Ascending aorta (tissue), 2 donors: ENCODE results near the gene PARK7. TPM values are rescaled to one million over a fixed set of nuclear protein-coding genes. Genes with fewer than 3 reads are reported as not detected.

ENCODE experiments used
- DNase-seq, 2 donors: peaks; one replicate each; pipeline ENCODE4 v3.0.0-alpha.2; 2019; ENCODE audit warnings: low spot score in 2 of 2
- H3K27ac ChIP-seq, 2 donors: fragments of 200-600 bp; sonication (generic); one replicate each; pipeline ENCODE4 v1.5.1; 2016 to 2017; ENCODE audit warnings: mild to moderate bottlenecking in 1 of 2
- H3K27me3 ChIP-seq: fragments of 200-600 bp; sonication (generic); one replicate; pipeline ENCODE4 v1.5.1; 2017
- H3K36me3 ChIP-seq, 2 donors: fragments of 200-600 bp; sonication (generic); one replicate each; pipeline ENCODE4 v1.5.1; 2016
- H3K4me1 ChIP-seq, 2 donors: fragments of 200-600 bp; sonication (generic); one replicate each; pipeline ENCODE4 v1.5.1; 2016 to 2017; ENCODE audit warnings: mild to moderate bottlenecking in 1 of 2
- H3K4me3 ChIP-seq, 2 donors: fragments of 200-600 bp; sonication (generic); one replicate each; pipeline ENCODE4 v1.5.1; 2016 to 2017; ENCODE audit warnings: mild to moderate bottlenecking in 1 of 2
- H3K9me3 ChIP-seq, 2 donors: fragments of 200-600 bp; sonication (generic); one replicate each; pipeline ENCODE4 v1.5.1; 2016
- intact Hi-C: fragments of 100-400 bp; cut with DNase I; formaldehyde crosslinking; loops from one replicate; pipeline ENCODE4 v1.15.1; 2023
- total RNA-seq: library from RNA; depleted of rRNA; stranded (reverse); fragments of >200 nt; gene quantifications from one replicate; pipeline ENCODE4 v1.1.0, GENCODE V29; 2016
- TF ChIP-seq, protein P1 (sequence below), 3 experiments: fragments of 200-600 bp in 2 of 3; fragments of 450-650 bp in 1 of 3; sonication (generic) in 2 of 3; IDR thresholded peaks; one replicate each; pipeline ENCODE4 v1.5.1; 2016 to 2019; ENCODE audit warnings: antibody characterized with exemption in 3 of 3, mild to moderate bottlenecking in 1 of 3, moderate library complexity in 1 of 3

Gene PARK7
- total RNA-seq, 1 donor from 2014 or later, result 103 TPM

- Histone ChIP-seq H3K4me1 (peaks cover 12 to 25% of the 10 kb centered on the region in 2 donors), H3K36me3 (peaks cover 50 to 57% of the 10 kb centered on the region in 2 donors), H3K27me3 (no peaks in the 10 kb centered on the region), H3K4me3 (no peak overlapping the region), H3K9me3 (no peaks in the 10 kb centered on the region), H3K27ac (no peak overlapping the region)
- TF ChIP-seq, protein P1, sequence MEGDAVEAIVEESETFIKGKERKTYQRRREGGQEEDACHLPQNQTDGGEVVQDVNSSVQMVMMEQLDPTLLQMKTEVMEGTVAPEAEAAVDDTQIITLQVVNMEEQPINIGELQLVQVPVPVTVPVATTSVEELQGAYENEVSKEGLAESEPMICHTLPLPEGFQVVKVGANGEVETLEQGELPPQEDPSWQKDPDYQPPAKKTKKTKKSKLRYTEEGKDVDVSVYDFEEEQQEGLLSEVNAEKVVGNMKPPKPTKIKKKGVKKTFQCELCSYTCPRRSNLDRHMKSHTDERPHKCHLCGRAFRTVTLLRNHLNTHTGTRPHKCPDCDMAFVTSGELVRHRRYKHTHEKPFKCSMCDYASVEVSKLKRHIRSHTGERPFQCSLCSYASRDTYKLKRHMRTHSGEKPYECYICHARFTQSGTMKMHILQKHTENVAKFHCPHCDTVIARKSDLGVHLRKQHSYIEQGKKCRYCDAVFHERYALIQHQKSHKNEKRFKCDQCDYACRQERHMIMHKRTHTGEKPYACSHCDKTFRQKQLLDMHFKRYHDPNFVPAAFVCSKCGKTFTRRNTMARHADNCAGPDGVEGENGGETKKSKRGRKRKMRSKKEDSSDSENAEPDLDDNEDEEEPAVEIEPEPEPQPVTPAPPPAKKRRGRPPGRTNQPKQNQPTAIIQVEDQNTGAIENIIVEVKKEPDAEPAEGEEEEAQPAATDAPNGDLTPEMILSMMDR (IDR thresholded peaks at IDR 0.05), result no peak
- no peak for DNase-seq
- intact Hi-C loops, result no loop called here
Measured at GRCh38 chr1:8013399-8013798, 51.9 kb downstream of the PARK7 start.

DNA sequence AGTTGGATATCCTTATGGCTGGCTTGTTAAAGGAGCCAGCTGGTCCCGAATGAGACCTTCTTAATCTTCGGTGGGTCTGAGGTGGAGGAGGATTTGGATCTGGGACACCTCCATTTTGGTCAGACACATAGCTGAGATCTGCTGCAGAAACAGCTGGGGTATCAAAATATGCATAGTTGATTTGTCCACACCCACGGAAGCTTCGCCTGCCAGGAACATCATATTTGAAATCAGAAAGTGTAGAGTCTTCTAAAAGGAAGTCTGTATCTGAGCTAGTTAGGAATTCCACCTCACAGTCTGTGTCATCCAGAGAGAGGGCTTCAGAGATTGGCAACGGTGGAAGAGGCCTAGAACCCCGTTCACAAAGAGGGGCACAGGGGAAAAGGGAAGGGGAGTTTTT is 52.3 kb downstream of the PARK7 start:
- no peak overlapping the region for H3K27ac ChIP-seq
- no peak overlapping the region for H3K4me3 ChIP-seq
- H3K9me3 ChIP-seq, result no peaks in the 10 kb centered on the region
- TF ChIP-seq, protein P1 (IDR thresholded peaks at IDR 0.05), result no peak
- peaks cover 47 to 57% of the 10 kb centered on the region in 2 donors for H3K36me3 ChIP-seq
- intact Hi-C loops, result loop anchor here (2.0 kb wide), 1 partner anchor 335 kb away; no protein-coding TSS in a partner anchor
- H3K27me3 ChIP-seq, result no peaks in the 10 kb centered on the region
- peaks cover 12 to 25% of the 10 kb centered on the region in 2 donors for H3K4me1 ChIP-seq
- DNase-seq, result no peak

- no peaks in the 10 kb centered on the region for H3K9me3 ChIP-seq
- peaks cover 12 to 31% of the 10 kb centered on the region in 2 donors for H3K4me1 ChIP-seq
- peaks cover 41 to 52% of the 10 kb centered on the region in 2 donors for H3K36me3 ChIP-seq
- H3K4me3 ChIP-seq, result no peak overlapping the region
- H3K27me3 ChIP-seq, result no peaks in the 10 kb centered on the region
- DNase-seq, result no peak
- H3K27ac ChIP-seq, result peak overlapping the region in 1 of 2 donors; percentile 68
- intact Hi-C loops, result loop anchor here (2.0 kb wide), 1 partner anchor 334 kb away; no protein-coding TSS in a partner anchor
- TF ChIP-seq, protein P1 (IDR thresholded peaks at IDR 0.05), result no peak
Measured at GRCh38 chr1:8014381-8014988, 53.0 kb downstream of the PARK7 start.

GRCh38 chr1:8015036-8015808 is 53.7 kb downstream of the PARK7 start:
- no peaks in the 10 kb centered on the region for H3K9me3 ChIP-seq
- H3K4me3 ChIP-seq, result peak overlapping the region; percentile 11 to 41
- peaks cover 12 to 35% of the 10 kb centered on the region in 2 donors for H3K4me1 ChIP-seq
- peaks cover 35 to 44% of the 10 kb centered on the region in 2 donors for H3K36me3 ChIP-seq
- TF ChIP-seq, protein P1 (IDR thresholded peaks at IDR 0.05), result peak; percentile 42 to 58 (median 47)
- H3K27me3 ChIP-seq, result no peaks in the 10 kb centered on the region
- H3K27ac ChIP-seq, result peak overlapping the region; percentile 65 to 68
- intact Hi-C loops, result loop anchor here (1.0 to 5.0 kb wide), 4 partner anchors 38 to 334 kb away; no protein-coding TSS in a partner anchor
- peak in 1 of 2 donors; percentile 75 for DNase-seq

- H3K36me3 ChIP-seq, result peaks cover 35 to 39% of the 10 kb centered on the region in 2 donors
- TF ChIP-seq, protein P1 (IDR thresholded peaks at IDR 0.05), result no peak
- intact Hi-C loops, result loop anchor here (1.0 to 5.0 kb wide), 4 partner anchors 38 to 333 kb away; no protein-coding TSS in a partner anchor
- H3K27ac ChIP-seq, result peak overlapping the region; percentile 65 to 68
- no peak for DNase-seq
- no peaks in the 10 kb centered on the region for H3K27me3 ChIP-seq
- peaks cover 12 to 41% of the 10 kb centered on the region in 2 donors for H3K4me1 ChIP-seq
- no peaks in the 10 kb centered on the region for H3K9me3 ChIP-seq
- H3K4me3 ChIP-seq, result peak overlapping the region in 1 of 2 donors; percentile 41
Measured at GRCh38 chr1:8015809-8016165, 54.3 kb downstream of the PARK7 start.
